Right kidney (tissue), 1 donor: ENCODE data around the gene MKX.

Experiments
- DNase-seq: peaks from one replicate; pipeline ENCODE4 v3.0.0-alpha.2; 2016

The MKX gene

GRCh38 chr10:27646194-27646593, 99.4 kb downstream of the MKX start:
- no peak for DNase-seq

GRCh38 chr10:27644307-27644939, 101.2 kb downstream of the MKX start:
- DNase-seq = no peak

- no peak for DNase-seq
Observed at GRCh38 chr10:27643301-27643700, 102.3 kb downstream of the MKX start.

GRCh38 chr10:27642023-27642589, 103.5 kb downstream of the MKX start:
- no peak for DNase-seq

- no peak for DNase-seq
Observed at GRCh38 chr10:27638071-27638750, 107.4 kb downstream of the MKX start.

- no peak for DNase-seq
Observed at GRCh38 chr10:27637601-27638000, 108.0 kb downstream of the MKX start.

GRCh38 chr10:27636816-27637215, 108.8 kb downstream of the MKX start:
- DNase-seq = no peak

- DNase-seq = no peak
Observed at GRCh38 chr10:27635699-27636270, 109.8 kb downstream of the MKX start.

GRCh38 chr10:27635290-27635689, 110.3 kb downstream of the MKX start:
- DNase-seq = no peak

- DNase-seq = no peak
Observed at GRCh38 chr10:27628621-27629020, 117.0 kb downstream of the MKX start.

- DNase-seq = no peak
Observed at GRCh38 chr10:27626890-27627289, 118.7 kb downstream of the MKX start.

GRCh38 chr10:27625452-27626211, 120.0 kb downstream of the MKX start:
- no peak for DNase-seq

- DNase-seq = no peak
Observed at GRCh38 chr10:27624941-27625340, 120.7 kb downstream of the MKX start.
